CD4-positive, alpha-beta T cell treated with Interleukin-12 subunit alpha and Interleukin-12 subunit beta, for 1 hour (primary cell): ENCODE data around the gene MROH2A.

Source experiments
- DNase-seq: peaks from one replicate; pipeline ENCODE4 v3.0.0-alpha.2; 2020

The MROH2A gene

GRCh38 chr2:233838726-233839446, 60.8 kb downstream of the MROH2A start:
- DNase-seq: no peak

GRCh38 chr2:233839447-233839820, 61.3 kb downstream of the MROH2A start:
- no peak for DNase-seq

- DNase-seq: no peak
Observed at GRCh38 chr2:233840520-233840919, 62.4 kb downstream of the MROH2A start.

GRCh38 chr2:233841183-233841582, 63.1 kb downstream of the MROH2A start:
- DNase-seq: no peak

GRCh38 chr2:233844064-233844807, 66.1 kb downstream of the MROH2A start:
- no peak for DNase-seq

GRCh38 chr2:233844836-233845235, 66.7 kb downstream of the MROH2A start:
- DNase-seq: no peak

GRCh38 chr2:233845301-233846060, 67.4 kb downstream of the MROH2A start:
- DNase-seq: no peak

GRCh38 chr2:233846387-233847247, 68.5 kb downstream of the MROH2A start:
- DNase-seq: no peak

- no peak for DNase-seq
Observed at GRCh38 chr2:233847248-233847898, 69.2 kb downstream of the MROH2A start.

GRCh38 chr2:233848276-233848675, 70.1 kb downstream of the MROH2A start:
- DNase-seq: no peak

GRCh38 chr2:233849607-233850271, 71.6 kb downstream of the MROH2A start:
- DNase-seq: no peak

GRCh38 chr2:233850745-233851144, 72.6 kb downstream of the MROH2A start:
- no peak for DNase-seq

- no peak for DNase-seq
Observed at GRCh38 chr2:233851169-233851568, 73.0 kb downstream of the MROH2A start.

- DNase-seq: no peak
Observed at GRCh38 chr2:233852056-233852455, 73.9 kb downstream of the MROH2A start.

GRCh38 chr2:233853353-233853752, 75.2 kb downstream of the MROH2A start:
- DNase-seq: no peak

- DNase-seq: no peak
Observed at GRCh38 chr2:233853883-233854240, 75.7 kb downstream of the MROH2A start.

GRCh38 chr2:233854241-233854981, 76.3 kb downstream of the MROH2A start, which contains the start of gene HJURP:
TSS of gene HJURP (minus strand) at chr2:233854535. CDS start at chr2:233854500, 35 bp downstream.
- peak; percentile 92 for DNase-seq

- no peak for DNase-seq
Observed at GRCh38 chr2:233855345-233855744, 77.2 kb downstream of the MROH2A start.

GRCh38 chr2:233856184-233856583, 78.1 kb downstream of the MROH2A start:
- no peak for DNase-seq

GRCh38 chr2:233857511-233858141, 79.5 kb downstream of the MROH2A start:
- peak; percentile 54 for DNase-seq
